B cell (primary cell): ENCODE results near the gene ZNF575. TPM values are rescaled to one million over a fixed set of nuclear protein-coding genes. Genes with fewer than 3 reads are reported as not detected.

Experiments used
- ATAC-seq: fragments of 200-7000 bp; cut with Tn5 transposase; one replicate; pipeline ENCODE4 v1.10.0; 2021; ENCODE audit warnings: low read depth, mild to moderate bottlenecking, moderate number of reproducible peaks, moderate library complexity
- CTCF ChIA-PET: fragments of 350-600 bp; sonication (Branson Sonifier 250); formaldehyde crosslinking; loops from one replicate; lab custom pipeline; 2021; ENCODE audit warnings: antibody characterized with exemption, inconsistent platforms; lab: Charles Lee
- POLR2A ChIA-PET: fragments of 350-600 bp; sonication (Branson Sonifier 250); formaldehyde crosslinking; loops from one replicate; lab custom pipeline; 2021; ENCODE audit warnings: antibody characterized with exemption; lab: Charles Lee
- DNase-seq: peaks from one replicate; pipeline ENCODE4 v3.0.0; 2013
- H2AFZ ChIP-seq: 2 replicates; pipeline ENCODE4 v1.6.1; 2012; ENCODE audit warnings: mild to moderate bottlenecking, low read depth, low read length; ENCODE audit not compliant: insufficient read depth, poor library complexity, severe bottlenecking
- H3K27ac ChIP-seq, 2 donors: 1 replicate in 1 of 2; 2 replicates in 1 of 2; pipeline ENCODE4 v1.5.1; 2012 to 2013; ENCODE audit warnings: low read length in 2 of 2, mild to moderate bottlenecking in 2 of 2, moderate library complexity in 1 of 2
- H3K27me3 ChIP-seq, 4 experiments: fragments of 200-600 bp in 1 of 4; sonication (generic) in 1 of 4; replicated peaks in 1 of 4; 1 replicate in 2 of 4; 2 replicates in 2 of 4; pipeline versions ENCODE4 v1.6.1 to v1.7.0; 2013 to 2016; ENCODE audit warnings: low read length in 3 of 4, mild to moderate bottlenecking in 2 of 4, mixed read lengths in 1 of 4, moderate library complexity in 1 of 4; ENCODE audit not compliant: insufficient read depth in 4 of 4, control insufficient read depth in 3 of 4; ENCODE audit errors: control extremely low read depth in 1 of 4
- H3K36me3 ChIP-seq, 2 experiments: replicated peaks in 1 of 2; 1 replicate in 1 of 2; 2 replicates in 1 of 2; pipeline versions ENCODE4 v1.6.1 to v1.7.1; 2013; ENCODE audit warnings: low read length in 1 of 2; ENCODE audit not compliant: insufficient read depth in 2 of 2, control insufficient read depth in 1 of 2; ENCODE audit errors: control extremely low read depth in 1 of 2, extremely low read depth in 1 of 2
- H3K4me1 ChIP-seq, 2 donors: fragments of 200-600 bp in 1 of 2; sonication (generic) in 1 of 2; 1 replicate in 1 of 2; 2 replicates in 1 of 2; pipeline versions ENCODE4 v1.5.1 to v1.6.1; 2013 to 2017; ENCODE audit warnings: low read length in 2 of 2; ENCODE audit not compliant: control insufficient read depth in 2 of 2, insufficient read depth in 2 of 2
- H3K4me2 ChIP-seq: replicated peaks from 2 replicates; pipeline ENCODE3; 2012; ENCODE audit warnings: mild to moderate bottlenecking, low read depth, low read length; ENCODE audit not compliant: poor library complexity, severe bottlenecking
- H3K4me3 ChIP-seq, 5 experiments: fragments of 200-600 bp in 1 of 5; sonication (generic) in 1 of 5; 1 replicate in 3 of 5; 2 replicates in 2 of 5; pipeline versions ENCODE4 v1.5.1 to v1.7.0; 2011 to 2016; ENCODE audit warnings: low read length in 4 of 5, mild to moderate bottlenecking in 4 of 5, low read depth in 2 of 5, control low read depth in 1 of 5, moderate library complexity in 1 of 5; ENCODE audit not compliant: insufficient read depth in 1 of 5; ENCODE audit errors: control extremely low read depth in 1 of 5, extremely low read depth in 1 of 5
- H3K79me2 ChIP-seq: fragments of 200-600 bp; sonication (generic); one replicate; pipeline ENCODE4 v1.6.0; 2016; ENCODE audit warnings: low read length; ENCODE audit not compliant: control insufficient read depth, insufficient read depth
- H3K9ac ChIP-seq: fragments of 200-600 bp; sonication (generic); 2 replicates; pipeline ENCODE4 v1.6.1; 2017; ENCODE audit warnings: mild to moderate bottlenecking, low read length, moderate library complexity
- H3K9me3 ChIP-seq, 3 donors: one replicate each; pipeline versions ENCODE4 v1.6.1 to v1.7.1; 2013; ENCODE audit warnings: low read length in 2 of 3; ENCODE audit not compliant: control insufficient read depth in 2 of 3, insufficient read depth in 1 of 3; ENCODE audit errors: control extremely low read depth in 1 of 3
- H4K20me1 ChIP-seq: 2 replicates; pipeline ENCODE4 v1.6.0; 2012; ENCODE audit warnings: mild to moderate bottlenecking, low read length; ENCODE audit not compliant: insufficient read depth, control insufficient read depth, poor library complexity, severe bottlenecking
- H3K27ac Mint-ChIP-seq: one replicate; pipeline ENCODE4 v1.8.0; 2021; ENCODE audit warnings: mixed read lengths
- H3K27me3 Mint-ChIP-seq: one replicate; pipeline ENCODE4 v1.8.0; 2021; ENCODE audit warnings: mixed read lengths
- H3K4me1 Mint-ChIP-seq: one replicate; pipeline ENCODE4 v1.8.0; 2021; ENCODE audit warnings: mixed read lengths
- H3K4me3 Mint-ChIP-seq: one replicate; pipeline ENCODE4 v1.8.0; 2021; ENCODE audit warnings: mixed read lengths
- H3K9me3 Mint-ChIP-seq: one replicate; pipeline ENCODE4 v1.8.0; 2022; ENCODE audit warnings: mixed read lengths; ENCODE audit not compliant: insufficient read depth
- EZH2 ChIP-seq: IDR thresholded peaks from 2 replicates; pipeline ENCODE4 v1.6.1; 2012; ENCODE audit warnings: borderline replicate concordance, low read depth, mild to moderate bottlenecking, moderate library complexity, low read length; ENCODE audit not compliant: insufficient read depth, poor library complexity, severe bottlenecking
- whole genome bisulfite sequencing: methylation state at CpG from one replicate; pipeline ENCODE4 v1.1.5; 2013; ENCODE audit warnings: missing lambda C conversion rate; ENCODE audit not compliant: insufficient coverage; 5-methylcytosine and 5-hydroxymethylcytosine counted together
- intact Hi-C: fragments of 100-400 bp; cut with micrococcal nuclease; formaldehyde crosslinking; loops from one replicate; pipeline ENCODE4 v1.10.0; 2022
- polyA plus RNA-seq: library from polyadenylated mRNA; depleted of rRNA; stranded (reverse); fragments of >200 nt; gene quantifications from 2 replicates; pipeline ENCODE4 v1.2.3, GENCODE V29; 2012
- total RNA-seq, 2 donors: library from RNA; stranded (reverse); fragments of 120-200 nt in 1 of 2; gene quantifications; 1 replicate in 1 of 2; 2 replicates in 1 of 2; pipeline versions ENCODE4 v1.2.3 to v1.2.4, GENCODE V29; 2013 to 2022
- TF ChIP-seq, protein P1 (sequence below): fragments of 200-600 bp; IDR thresholded peaks from one replicate; pipeline ENCODE4 v1.8.0; 2022; ENCODE audit warnings: antibody characterized with exemption, mild to moderate bottlenecking

The ZNF575 gene
- total and polyA plus RNA-seq, 2 donors (not counting 1 experiment from before 2014, with no cell fraction given), result 2.3 to 4.0 TPM

DNA sequence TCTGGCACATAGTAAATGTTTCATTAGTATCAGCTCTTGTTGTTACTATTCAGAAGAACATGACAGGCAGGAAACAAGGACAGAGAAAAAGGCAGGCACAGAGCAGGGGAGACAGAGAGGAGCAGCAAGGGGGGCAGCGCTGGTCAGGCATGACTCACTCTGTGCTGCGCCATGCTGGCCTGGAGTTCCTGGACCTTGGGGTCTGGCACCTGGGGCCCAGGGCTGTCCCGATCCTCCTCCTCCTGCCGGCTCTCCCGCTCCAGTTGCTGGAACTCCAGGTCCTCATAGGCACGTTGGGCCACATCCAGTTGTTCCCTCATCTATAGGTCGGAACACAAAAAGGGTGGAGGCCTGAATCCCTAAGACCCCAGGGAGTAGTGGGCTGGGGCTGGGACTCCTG, 36.0 kb upstream of the ZNF575 start:
- ChIA-PET CTCF (interaction anchor here (1.7 kb wide), 1 partner anchor 50 kb away, joined by 5 read pairs; no protein-coding TSS in a partner anchor), POLR2A (no interaction called here)
- Histone ChIP-seq H3K27ac (no peak overlapping the region), H3K27me3 (no peaks in the 10 kb centered on the region), H3K4me2 (no peak overlapping the region), H2AFZ (no peak overlapping the region), H4K20me1 (no peaks in the 10 kb centered on the region), H3K4me3 (no peak overlapping the region), H3K79me2 (no peaks in the 10 kb centered on the region), H3K9me3 (no peaks in the 10 kb centered on the region), H3K4me1 (no peaks in the 10 kb centered on the region), H3K36me3 (peaks cover 0 to 20% of the 10 kb centered on the region in 2 experiments), H3K9ac (no peak overlapping the region)
- H3K27me3 Mint-ChIP-seq, result no peaks in the 10 kb centered on the region
- ATAC-seq, result no peak
- H3K4me3 Mint-ChIP-seq, result no peak overlapping the region
- H3K4me1 Mint-ChIP-seq, result peaks cover 3% of the 10 kb centered on the region
- 97% methylated on average over 7 of the region's 7 CpGs for WGBS
- TF ChIP-seq EZH2, result no peak
- TF ChIP-seq, protein P1, sequence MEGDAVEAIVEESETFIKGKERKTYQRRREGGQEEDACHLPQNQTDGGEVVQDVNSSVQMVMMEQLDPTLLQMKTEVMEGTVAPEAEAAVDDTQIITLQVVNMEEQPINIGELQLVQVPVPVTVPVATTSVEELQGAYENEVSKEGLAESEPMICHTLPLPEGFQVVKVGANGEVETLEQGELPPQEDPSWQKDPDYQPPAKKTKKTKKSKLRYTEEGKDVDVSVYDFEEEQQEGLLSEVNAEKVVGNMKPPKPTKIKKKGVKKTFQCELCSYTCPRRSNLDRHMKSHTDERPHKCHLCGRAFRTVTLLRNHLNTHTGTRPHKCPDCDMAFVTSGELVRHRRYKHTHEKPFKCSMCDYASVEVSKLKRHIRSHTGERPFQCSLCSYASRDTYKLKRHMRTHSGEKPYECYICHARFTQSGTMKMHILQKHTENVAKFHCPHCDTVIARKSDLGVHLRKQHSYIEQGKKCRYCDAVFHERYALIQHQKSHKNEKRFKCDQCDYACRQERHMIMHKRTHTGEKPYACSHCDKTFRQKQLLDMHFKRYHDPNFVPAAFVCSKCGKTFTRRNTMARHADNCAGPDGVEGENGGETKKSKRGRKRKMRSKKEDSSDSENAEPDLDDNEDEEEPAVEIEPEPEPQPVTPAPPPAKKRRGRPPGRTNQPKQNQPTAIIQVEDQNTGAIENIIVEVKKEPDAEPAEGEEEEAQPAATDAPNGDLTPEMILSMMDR, result no peak
- no peak overlapping the region for H3K27ac Mint-ChIP-seq
- no peaks in the 10 kb centered on the region for H3K9me3 Mint-ChIP-seq
- intact Hi-C loops, result no loop called here
- no peak for DNase-seq

DNA sequence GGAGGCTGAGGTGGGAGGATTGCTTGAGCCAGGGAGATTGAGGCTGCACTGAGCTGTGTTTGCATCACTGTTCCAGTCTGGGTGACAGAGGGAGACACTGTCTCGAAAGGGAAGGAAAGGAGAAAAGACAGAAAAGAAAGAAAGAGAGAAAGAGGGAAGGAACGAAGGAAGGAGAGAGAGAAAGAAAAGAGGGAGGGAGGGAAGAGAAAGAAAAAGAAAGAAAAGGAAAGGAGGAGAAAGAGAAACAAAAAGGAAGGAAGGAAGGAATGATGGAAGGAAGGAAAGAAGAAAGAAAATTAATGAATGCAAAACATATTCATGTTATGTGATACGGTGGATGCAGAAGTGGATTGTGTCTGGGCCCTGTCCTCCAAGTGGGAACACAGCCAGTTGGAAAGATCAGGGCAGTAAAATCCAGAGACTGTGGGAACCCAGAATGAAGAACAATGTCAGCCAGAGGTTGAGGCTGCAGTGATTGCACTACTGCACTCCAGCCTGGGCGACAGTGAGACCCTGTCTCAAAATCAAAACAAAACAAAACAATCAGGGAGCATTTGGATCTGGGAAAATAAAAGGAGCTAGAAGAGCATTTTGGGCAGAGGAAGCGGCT, 34.6 kb upstream of the ZNF575 start:
- Mint-ChIP-seq H3K9me3 (no peaks in the 10 kb centered on the region), H3K27me3 (no peaks in the 10 kb centered on the region), H3K4me3 (no peak overlapping the region), H3K4me1 (peaks cover 9% of the 10 kb centered on the region), H3K27ac (no peak overlapping the region)
- Histone ChIP-seq H3K79me2 (no peaks in the 10 kb centered on the region), H3K27me3 (no peaks in the 10 kb centered on the region), H3K9ac (no peak overlapping the region), H3K27ac (no peak overlapping the region), H4K20me1 (no peaks in the 10 kb centered on the region), H3K4me2 (no peak overlapping the region), H3K4me1 (peaks cover 5 to 9% of the 10 kb centered on the region in 2 donors), H2AFZ (no peak overlapping the region), H3K9me3 (no peaks in the 10 kb centered on the region), H3K4me3 (no peak overlapping the region), H3K36me3 (peaks cover 0 to 21% of the 10 kb centered on the region in 2 experiments)
- 95% methylated on average over 4 of the region's 5 CpGs for WGBS
- no peak for DNase-seq
- TF ChIP-seq, protein P1, result no peak
- TF ChIP-seq EZH2, result no peak
- ATAC-seq, result no peak
- intact Hi-C loops, result no loop called here
- POLR2A ChIA-PET, result no interaction called here
- CTCF ChIA-PET, result interaction anchor here (0.7 to 2.0 kb wide), 2 partner anchors 51 to 329 kb away, joined by 4 to 7 read pairs; partner anchors contain the start of gene ZNF283
